GM21367 (cell line): ENCODE data around the gene KCND3.

ENCODE experiments used
- ATAC-seq: cut with Tn5 transposase; IDR thresholded peaks from one replicate; pipeline ENCODE4 v1.9.1; 2021; ENCODE audit not compliant: unreplicated experiment

The KCND3 gene

DNA sequence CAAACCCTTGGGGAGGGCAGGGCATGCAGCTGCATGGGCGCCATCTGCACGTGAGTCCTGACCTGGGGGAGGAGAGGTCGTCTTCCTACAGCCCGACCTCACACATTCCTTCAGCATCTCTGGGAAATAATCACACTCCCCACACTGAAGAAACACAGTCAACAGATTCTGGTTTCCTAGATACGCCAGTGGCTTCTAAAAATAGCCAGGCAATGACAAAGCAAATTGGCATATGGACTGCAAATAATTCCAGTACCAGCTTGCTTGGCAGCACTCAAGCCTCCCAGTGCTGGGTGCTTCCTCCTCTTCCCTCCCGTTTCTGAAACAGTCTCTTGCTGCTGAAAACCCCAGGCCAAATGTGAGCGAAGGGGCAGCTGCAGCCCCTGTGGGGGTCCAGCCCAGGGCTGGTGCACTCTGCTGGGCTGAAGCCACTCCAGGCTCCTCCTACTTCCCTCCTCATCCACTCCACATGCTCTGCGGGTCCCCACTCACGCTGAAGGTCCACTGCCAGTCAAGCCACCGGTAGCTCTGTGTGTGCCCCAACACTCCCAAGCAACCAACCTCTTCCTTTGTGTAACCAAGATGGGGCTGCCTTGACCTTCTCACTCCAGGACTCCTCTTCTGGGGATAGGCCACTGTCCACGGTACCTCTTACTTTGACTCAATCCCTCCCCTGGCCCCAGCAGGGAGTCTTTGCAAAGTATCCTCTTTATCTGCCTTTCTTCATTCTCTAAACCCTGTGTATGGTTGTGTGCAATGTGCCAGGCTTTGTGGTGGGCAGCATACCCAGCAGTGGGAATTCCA, 69.0 kb downstream of the KCND3 start:
- no peak for ATAC-seq

GRCh38 chr1:111911776-111912515, 77.5 kb downstream of the KCND3 start:
- no peak for ATAC-seq

GRCh38 chr1:111911061-111911460, 78.4 kb downstream of the KCND3 start:
- no peak for ATAC-seq

- ATAC-seq = no peak
Observed at GRCh38 chr1:111909030-111909429, 80.4 kb downstream of the KCND3 start.

GRCh38 chr1:111908011-111908621, 81.4 kb downstream of the KCND3 start:
- ATAC-seq = no peak

DNA sequence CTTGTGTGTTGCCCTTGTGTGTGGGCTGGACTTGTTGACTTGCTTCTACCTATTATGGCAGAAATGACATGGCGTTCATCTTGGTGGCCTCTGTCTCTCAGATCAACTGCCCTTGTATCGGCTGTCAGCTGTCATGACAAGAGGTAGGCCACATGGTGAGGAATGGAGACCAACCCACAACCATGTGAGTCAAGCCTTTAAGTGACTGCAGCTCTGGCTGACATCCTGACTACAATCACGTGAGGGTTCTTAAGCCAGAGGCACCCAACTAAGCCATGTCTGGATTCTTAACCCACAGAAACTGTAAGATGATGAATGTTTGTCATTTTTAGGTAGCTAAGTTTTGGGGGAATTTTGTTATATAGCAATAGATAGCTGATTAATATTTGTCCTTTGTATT, 82.1 kb downstream of the KCND3 start:
- no peak for ATAC-seq

DNA sequence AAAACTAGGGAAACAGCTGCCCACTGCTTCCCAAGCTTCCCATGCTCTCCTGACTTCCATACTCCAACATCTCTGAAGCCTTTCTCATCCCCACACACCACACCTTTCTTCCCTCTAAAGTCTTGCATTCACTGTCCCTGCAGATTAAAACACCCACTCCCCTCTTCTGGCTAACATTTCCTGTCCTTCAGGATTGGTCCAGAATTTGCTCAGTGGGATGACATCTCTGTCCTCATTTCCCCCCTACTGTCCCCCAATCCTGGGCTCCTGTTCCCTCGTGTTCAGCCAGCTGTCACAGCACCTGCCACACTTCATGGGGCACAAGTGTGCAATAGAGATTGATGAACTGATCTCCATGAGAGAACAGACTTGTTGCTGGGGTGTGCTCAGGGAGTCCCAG, 82.7 kb downstream of the KCND3 start:
- no peak for ATAC-seq

DNA sequence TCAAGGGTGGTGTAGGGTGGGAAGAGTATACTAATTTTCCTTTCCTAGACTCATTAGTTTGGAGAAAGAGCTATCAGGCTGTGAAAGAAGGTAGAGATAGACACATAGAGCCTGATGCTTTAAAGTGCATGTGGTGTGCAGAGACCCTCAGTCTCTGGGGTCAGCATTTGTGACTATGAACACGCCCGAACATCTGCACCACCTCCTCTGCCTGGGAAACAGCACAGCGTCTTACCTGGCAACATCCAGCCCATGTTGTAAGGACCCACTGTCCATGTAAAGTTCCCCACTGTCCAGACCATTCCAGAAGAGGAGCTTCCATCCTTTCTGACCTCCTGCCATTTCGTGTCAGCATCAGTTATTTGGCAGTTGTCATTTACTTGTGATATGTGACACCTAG, 83.4 kb downstream of the KCND3 start:
- ATAC-seq = no peak

GRCh38 chr1:111904478-111905218, 84.8 kb downstream of the KCND3 start:
- ATAC-seq = no peak

DNA sequence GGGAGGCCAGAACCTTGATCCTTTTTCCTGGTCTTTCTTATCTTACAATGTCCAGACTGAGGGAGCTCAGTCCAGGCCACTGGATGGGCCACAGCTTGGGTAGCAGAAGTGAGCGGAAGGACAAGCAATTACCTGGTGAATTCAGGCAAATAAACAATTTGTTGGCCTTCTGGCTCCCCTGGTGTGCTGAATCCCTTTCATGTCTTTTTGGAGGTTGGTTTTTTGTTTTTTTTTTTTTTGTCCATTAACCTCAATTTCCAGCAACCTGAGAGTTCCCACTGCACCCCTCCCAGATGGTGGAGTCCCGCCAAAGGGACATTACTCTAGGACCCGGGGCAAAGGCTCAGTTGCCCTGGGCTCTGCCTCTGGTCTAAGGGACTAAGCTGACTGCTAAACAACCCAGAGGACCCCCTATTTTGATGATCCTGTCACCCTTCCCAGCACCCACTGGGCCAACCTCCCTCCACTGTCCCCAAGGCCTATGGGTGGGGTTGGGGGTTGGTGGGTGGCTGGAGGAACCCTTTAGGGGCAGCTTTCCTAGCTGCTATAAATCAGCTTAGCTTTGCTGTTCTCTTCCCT, 85.5 kb downstream of the KCND3 start:
- no peak for ATAC-seq

GRCh38 chr1:111903148-111903870, 86.2 kb downstream of the KCND3 start:
- ATAC-seq = no peak

- no peak for ATAC-seq
Observed at GRCh38 chr1:111895469-111895868, 94.0 kb downstream of the KCND3 start.

- ATAC-seq = no peak
Observed at GRCh38 chr1:111895017-111895416, 94.5 kb downstream of the KCND3 start.

DNA sequence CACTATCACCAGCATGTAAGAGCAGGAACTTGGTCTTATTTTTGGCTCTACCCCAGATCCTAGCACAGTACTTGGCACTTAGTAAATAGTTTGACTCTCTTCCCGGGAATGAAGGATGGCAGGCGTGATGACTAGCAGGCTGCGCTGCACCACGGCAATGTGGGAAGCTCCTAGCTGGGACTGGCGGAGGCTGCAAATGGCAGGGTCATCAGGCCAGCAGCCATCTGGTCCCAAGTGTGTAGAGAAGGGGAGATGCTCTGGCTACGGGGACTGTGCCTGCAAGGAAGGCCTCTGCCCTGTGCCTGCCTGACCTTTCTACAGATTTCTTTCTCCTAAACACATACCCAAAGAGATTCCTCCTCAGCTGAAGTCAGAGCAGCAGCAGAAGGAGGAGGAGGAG, 95.0 kb downstream of the KCND3 start:
- ATAC-seq = no peak

- no peak for ATAC-seq
Observed at GRCh38 chr1:111891566-111891965, 97.9 kb downstream of the KCND3 start.

- ATAC-seq = no peak
Observed at GRCh38 chr1:111888740-111889376, 100.6 kb downstream of the KCND3 start.

- no peak for ATAC-seq
Observed at GRCh38 chr1:111887875-111888274, 101.6 kb downstream of the KCND3 start.

- no peak for ATAC-seq
Observed at GRCh38 chr1:111887385-111887784, 102.1 kb downstream of the KCND3 start.

DNA sequence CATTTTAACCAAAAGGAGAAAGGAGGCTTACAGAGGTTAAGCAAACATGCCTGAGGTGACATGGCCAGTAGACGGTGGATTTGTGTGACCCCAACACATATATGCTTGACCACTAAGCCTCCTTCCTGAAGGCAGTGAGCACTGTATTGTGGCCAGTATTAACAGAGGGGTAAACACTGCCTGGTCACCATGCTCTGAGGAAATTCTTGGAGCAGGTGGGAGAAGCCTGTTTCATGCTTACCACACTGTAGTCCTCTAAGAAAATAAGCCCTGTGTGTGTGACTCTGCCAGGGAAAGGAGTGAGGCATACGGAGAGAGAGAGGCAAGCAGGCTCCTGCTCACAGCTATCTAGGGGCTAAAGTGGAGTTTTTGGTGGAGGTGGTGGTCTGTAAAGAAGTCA, 102.7 kb downstream of the KCND3 start:
- no peak for ATAC-seq
